ENCODE data around the gene AMMECR1. TPM values are rescaled to one million over a fixed set of nuclear protein-coding genes. Genes with fewer than 3 reads are reported as not detected.

Gene AMMECR1
- total RNA-seq, 1 donor from 2014 or later, result 2.2 TPM

- no peak for DNase-seq (ENCODE audit: low read depth in 2 of 2)
These were observed 6.3 kb downstream of the AMMECR1 start for GRCh38 chrX:110311437-110312230.

GRCh38 chrX:110310896-110311295, 7.0 kb downstream of the AMMECR1 start:
- DNase-seq (ENCODE audit: low read depth in 2 of 2), result no peak

GRCh38 chrX:110310000-110310790, 7.7 kb downstream of the AMMECR1 start:
- peak in 1 of 2 donors; percentile 2 for DNase-seq (ENCODE audit: low read depth in 2 of 2)

GRCh38 chrX:110308220-110308619, 9.7 kb downstream of the AMMECR1 start:
- no peak for DNase-seq (ENCODE audit: low read depth in 2 of 2)

GRCh38 chrX:110304884-110305283, 13.0 kb downstream of the AMMECR1 start:
- DNase-seq (ENCODE audit: low read depth in 2 of 2), result no peak

GRCh38 chrX:110304371-110304770, 13.5 kb downstream of the AMMECR1 start:
- DNase-seq (ENCODE audit: low read depth in 2 of 2), result no peak

GRCh38 chrX:110302975-110303374, 14.9 kb downstream of the AMMECR1 start:
- DNase-seq (ENCODE audit: low read depth in 2 of 2), result no peak

GRCh38 chrX:110301194-110301593, 16.7 kb downstream of the AMMECR1 start:
- no peak for DNase-seq (ENCODE audit: low read depth in 2 of 2)

GRCh38 chrX:110294087-110294486, 23.8 kb downstream of the AMMECR1 start:
- DNase-seq (ENCODE audit: low read depth in 2 of 2), result no peak

- peak in 1 of 2 donors; percentile 31 for DNase-seq (ENCODE audit: low read depth in 2 of 2)
These were observed 24.2 kb downstream of the AMMECR1 start for GRCh38 chrX:110293658-110294057.

GRCh38 chrX:110287605-110288004, 30.3 kb downstream of the AMMECR1 start:
- DNase-seq (ENCODE audit: low read depth in 2 of 2), result no peak

- DNase-seq (ENCODE audit: low read depth in 2 of 2), result peak in 1 of 2 donors; percentile 69
These were observed 31.8 kb downstream of the AMMECR1 start for GRCh38 chrX:110286106-110286505.

GRCh38 chrX:110284159-110284558, 33.7 kb downstream of the AMMECR1 start:
- DNase-seq (ENCODE audit: low read depth in 2 of 2), result peak in 1 of 2 donors; percentile 82

- DNase-seq (ENCODE audit: low read depth in 2 of 2), result no peak
These were observed 35.0 kb downstream of the AMMECR1 start for GRCh38 chrX:110282922-110283321.

GRCh38 chrX:110281377-110281776, 36.5 kb downstream of the AMMECR1 start:
- DNase-seq (ENCODE audit: low read depth in 2 of 2), result no peak

- DNase-seq (ENCODE audit: low read depth in 2 of 2), result no peak
These were observed 36.9 kb downstream of the AMMECR1 start for GRCh38 chrX:110280954-110281353.

- no peak for DNase-seq (ENCODE audit: low read depth in 2 of 2)
These were observed 40.3 kb downstream of the AMMECR1 start for GRCh38 chrX:110277609-110278008.

GRCh38 chrX:110276778-110277177, 41.1 kb downstream of the AMMECR1 start:
- no peak for DNase-seq (ENCODE audit: low read depth in 2 of 2)

- DNase-seq (ENCODE audit: low read depth in 2 of 2), result peak in 1 of 2 donors; percentile 59
These were observed 49.0 kb downstream of the AMMECR1 start for GRCh38 chrX:110268886-110269285.

- DNase-seq (ENCODE audit: low read depth in 2 of 2), result no peak
These were observed 49.5 kb downstream of the AMMECR1 start for GRCh38 chrX:110268395-110268794.

- peak in 1 of 2 donors; percentile 52 for DNase-seq (ENCODE audit: low read depth in 2 of 2)
These were observed 50.0 kb downstream of the AMMECR1 start for GRCh38 chrX:110267874-110268273.

- no peak for DNase-seq (ENCODE audit: low read depth in 2 of 2)
These were observed 52.2 kb downstream of the AMMECR1 start for GRCh38 chrX:110265661-110266060.

- DNase-seq (ENCODE audit: low read depth in 2 of 2), result no peak
These were observed 58.8 kb downstream of the AMMECR1 start for GRCh38 chrX:110259117-110259516.

Measured in lung microvascular endothelial cell (primary cell).